Amniotic stem cell (primary cell): ENCODE results near the gene DXO.
"Not testable (repeated sequence)": the region's sequence is repeated elsewhere in the genome, so short reads cannot be mapped to it uniquely, and the experiment has no call there.

Experiments
- DNase-seq: peaks from one replicate; lab custom pipeline; 2025; lab: John Stamatoyannopoulos, UW

The DXO gene

GRCh38 chr6:31958741-31959739 is 12.9 kb downstream of the DXO start, which contains the start of the genes NELFE and SKIC2:
Gene NELFE (minus strand): TSS chr6:31958971. CDS start chr6:31958446, 525 bp downstream.
Gene SKIC2 (plus strand): TSS chr6:31959175. CDS start chr6:31959193, 18 bp downstream.
- DNase-seq = peak; percentile 95

- DNase-seq = no peak
Measured at GRCh38 chr6:31958412-31958740, 13.6 kb downstream of the DXO start.

- no peak for DNase-seq
Measured at GRCh38 chr6:31956796-31957195, 15.1 kb downstream of the DXO start.

GRCh38 chr6:31954511-31954910 is 17.4 kb downstream of the DXO start:
- DNase-seq = no peak

- DNase-seq = no peak
Measured at GRCh38 chr6:31952890-31953289, 19.0 kb downstream of the DXO start.

GRCh38 chr6:31952140-31952805 is 19.7 kb downstream of the DXO start:
- DNase-seq = peak; percentile 12

- no peak for DNase-seq
Measured at GRCh38 chr6:31949926-31950548, 21.9 kb downstream of the DXO start.

GRCh38 chr6:31948753-31949413 is 23.1 kb downstream of the DXO start:
- DNase-seq = no peak

GRCh38 chr6:31948306-31948705 is 23.6 kb downstream of the DXO start:
- no peak for DNase-seq

- DNase-seq = no peak
Measured at GRCh38 chr6:31947864-31948263, 24.1 kb downstream of the DXO start.

- DNase-seq = no peak
Measured at GRCh38 chr6:31947070-31947675, 24.8 kb downstream of the DXO start.

GRCh38 chr6:31946370-31946885 is 25.5 kb downstream of the DXO start:
- no peak for DNase-seq

GRCh38 chr6:31945507-31946369 is 26.2 kb downstream of the DXO start, which contains the start of gene CFB:
Gene CFB (plus strand): TSS chr6:31946095. CDS start chr6:31946222, 127 bp downstream.
- peak; percentile 68 for DNase-seq

- no peak for DNase-seq
Measured at GRCh38 chr6:31945154-31945506, 26.8 kb downstream of the DXO start.

GRCh38 chr6:31943742-31944141 is 28.2 kb downstream of the DXO start:
- no peak for DNase-seq

- DNase-seq = no peak
Measured at GRCh38 chr6:31940256-31940664, 31.7 kb downstream of the DXO start.

GRCh38 chr6:31935823-31936222 is 36.1 kb downstream of the DXO start:
- DNase-seq = no peak

- no peak for DNase-seq
Measured at GRCh38 chr6:31935021-31935420, 36.9 kb downstream of the DXO start.

GRCh38 chr6:31933537-31933936 is 38.4 kb downstream of the DXO start:
- no peak for DNase-seq

GRCh38 chr6:31932137-31932536 is 39.8 kb downstream of the DXO start:
- not testable (repeated sequence) for DNase-seq
